Breast epithelium (tissue), 4 donors: Measurements from ENCODE around the gene ZNF518A. TPM values are rescaled to one million over a fixed set of nuclear protein-coding genes. Genes with fewer than 3 reads are reported as not detected.

ENCODE experiments used
- DNase-seq, 2 donors: peaks; one replicate each; pipeline ENCODE4 v3.0.0-alpha.2; 2019; ENCODE audit warnings: low spot score in 2 of 2
- H3K27ac ChIP-seq, 2 donors: fragments of 200-600 bp; sonication (generic) in 1 of 2; one replicate each; pipeline ENCODE4 v1.5.1; 2016 to 2019; ENCODE audit warnings: mild to moderate bottlenecking in 1 of 2
- H3K27me3 ChIP-seq, 2 donors: fragments of 200-600 bp; sonication (generic) in 1 of 2; one replicate each; pipeline versions ENCODE4 v1.5.1 to v1.6.0; 2017 to 2019; ENCODE audit warnings: control low read depth in 1 of 2, mild to moderate bottlenecking in 1 of 2
- H3K36me3 ChIP-seq: fragments of 200-600 bp; one replicate; pipeline ENCODE4 v1.5.1; 2019
- H3K4me1 ChIP-seq, 2 donors: fragments of 200-600 bp; sonication (generic); one replicate each; pipeline ENCODE4 v1.5.1; 2016 to 2019; ENCODE audit warnings: control low read depth in 1 of 2
- H3K4me3 ChIP-seq, 3 donors: fragments of 200-600 bp; sonication (generic); 1 replicate in 2 of 3; 2 replicates in 1 of 3; pipeline ENCODE4 v1.5.1; 2016 to 2019; ENCODE audit warnings: mild to moderate bottlenecking in 3 of 3, moderate library complexity in 2 of 3
- H3K9me3 ChIP-seq, 2 donors: fragments of 200-600 bp; sonication (generic) in 1 of 2; one replicate each; pipeline ENCODE4 v1.5.1; 2016 to 2019; ENCODE audit warnings: control low read depth in 1 of 2
- POLR2A ChIP-seq: fragments of 450-650 bp; IDR thresholded peaks from one replicate; pipeline ENCODE4 v1.6.1; 2016; ENCODE audit warnings: antibody characterized with exemption, mild to moderate bottlenecking, moderate library complexity
- POLR2AphosphoS5 ChIP-seq, 3 donors: sonication (generic); formaldehyde crosslinking; IDR thresholded peaks; one replicate each; pipeline ENCODE4 v1.6.1; 2017; ENCODE audit warnings: antibody characterized with exemption in 3 of 3
- intact Hi-C: fragments of 100-400 bp; cut with DNase I; formaldehyde crosslinking; loops from one replicate; pipeline ENCODE4 v1.15.1; 2023; ENCODE audit warnings: low total_unique reads
- total RNA-seq, 3 donors: library from RNA; depleted of rRNA; stranded (reverse); fragments of >200 nt; gene quantifications; one replicate each; pipeline ENCODE4 v1.1.0, GENCODE V29; 2016
- TF ChIP-seq, protein P1 (sequence below), 3 donors: fragments of 450-650 bp; IDR thresholded peaks; one replicate each; pipeline ENCODE4 v1.5.1; 2016 to 2017; ENCODE audit warnings: antibody characterized with exemption in 3 of 3, mild to moderate bottlenecking in 3 of 3, moderate library complexity in 3 of 3

ZNF518A gene
- total RNA-seq, 3 donors from 2014 or later = 18.1 to 33.7 (median 22.9) TPM

DNA sequence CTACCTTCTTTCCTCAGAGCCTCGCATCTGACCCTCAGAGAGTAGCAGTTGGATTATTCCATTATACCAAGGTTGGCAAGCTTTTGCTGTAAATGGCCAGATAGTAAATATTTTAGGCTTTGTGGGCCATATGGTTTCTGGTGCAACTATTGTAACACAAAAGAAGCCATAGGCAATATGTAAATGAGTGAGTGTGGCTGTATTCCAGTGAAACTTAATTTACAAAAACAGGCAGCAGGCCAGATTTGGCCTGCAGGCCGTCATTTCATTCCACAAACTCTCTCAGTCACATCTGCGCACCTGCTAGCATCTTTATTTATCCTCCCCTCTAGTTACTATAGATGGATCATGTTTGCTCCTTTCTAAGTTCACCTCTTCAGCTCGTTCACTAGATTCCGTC lies 6.7 kb downstream of the ZNF518A start:
- intact Hi-C loops = no loop called here

DNA sequence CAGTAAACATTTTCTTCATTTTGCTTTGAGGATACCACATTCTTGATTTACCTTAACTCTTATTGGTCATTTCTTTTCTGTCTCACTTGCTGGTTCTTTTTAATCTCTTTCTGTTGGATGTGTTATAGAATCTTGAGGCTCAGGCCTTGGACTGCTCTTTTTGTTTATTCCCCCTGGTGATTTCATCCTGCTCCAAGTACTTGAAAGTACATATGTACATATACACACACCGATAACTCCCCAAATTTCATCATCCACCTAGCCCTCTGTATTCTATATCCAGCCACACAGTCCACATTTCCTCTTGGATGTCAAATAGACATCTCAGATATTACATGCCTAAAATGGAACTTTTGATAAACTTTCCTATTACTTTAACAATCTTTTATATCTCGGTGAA lies 7.5 kb downstream of the ZNF518A start:
- no peak for DNase-seq
- Histone ChIP-seq H3K4me3 (no peak overlapping the region), H3K9me3 (no peaks in the 10 kb centered on the region), H3K4me1 (no peaks in the 10 kb centered on the region), H3K36me3 (peaks cover 11% of the 10 kb centered on the region), H3K27me3 (no peaks in the 10 kb centered on the region), H3K27ac (no peak overlapping the region)
- intact Hi-C loops = no loop called here
- TF ChIP-seq, protein P1, sequence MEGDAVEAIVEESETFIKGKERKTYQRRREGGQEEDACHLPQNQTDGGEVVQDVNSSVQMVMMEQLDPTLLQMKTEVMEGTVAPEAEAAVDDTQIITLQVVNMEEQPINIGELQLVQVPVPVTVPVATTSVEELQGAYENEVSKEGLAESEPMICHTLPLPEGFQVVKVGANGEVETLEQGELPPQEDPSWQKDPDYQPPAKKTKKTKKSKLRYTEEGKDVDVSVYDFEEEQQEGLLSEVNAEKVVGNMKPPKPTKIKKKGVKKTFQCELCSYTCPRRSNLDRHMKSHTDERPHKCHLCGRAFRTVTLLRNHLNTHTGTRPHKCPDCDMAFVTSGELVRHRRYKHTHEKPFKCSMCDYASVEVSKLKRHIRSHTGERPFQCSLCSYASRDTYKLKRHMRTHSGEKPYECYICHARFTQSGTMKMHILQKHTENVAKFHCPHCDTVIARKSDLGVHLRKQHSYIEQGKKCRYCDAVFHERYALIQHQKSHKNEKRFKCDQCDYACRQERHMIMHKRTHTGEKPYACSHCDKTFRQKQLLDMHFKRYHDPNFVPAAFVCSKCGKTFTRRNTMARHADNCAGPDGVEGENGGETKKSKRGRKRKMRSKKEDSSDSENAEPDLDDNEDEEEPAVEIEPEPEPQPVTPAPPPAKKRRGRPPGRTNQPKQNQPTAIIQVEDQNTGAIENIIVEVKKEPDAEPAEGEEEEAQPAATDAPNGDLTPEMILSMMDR (IDR thresholded peaks at IDR 0.05) = no peak
- TF ChIP-seq POLR2A = no peak
- TF ChIP-seq POLR2AphosphoS5 (IDR thresholded peaks at IDR 0.05) = no peak

More for the DNA sequence above, 6.7 kb downstream of the ZNF518A start:
- Histone ChIP-seq H3K27ac (no peak overlapping the region), H3K4me1 (peaks cover 0 to 1% of the 10 kb centered on the region in 2 donors), H3K36me3 (peaks cover 11% of the 10 kb centered on the region), H3K27me3 (no peaks in the 10 kb centered on the region), H3K4me3 (no peak overlapping the region), H3K9me3 (no peaks in the 10 kb centered on the region)
- no peak for DNase-seq
- TF ChIP-seq, protein P1 (IDR thresholded peaks at IDR 0.05) = no peak
- TF ChIP-seq POLR2A (no peak), POLR2AphosphoS5 (IDR thresholded peaks at IDR 0.05) (no peak)

DNA sequence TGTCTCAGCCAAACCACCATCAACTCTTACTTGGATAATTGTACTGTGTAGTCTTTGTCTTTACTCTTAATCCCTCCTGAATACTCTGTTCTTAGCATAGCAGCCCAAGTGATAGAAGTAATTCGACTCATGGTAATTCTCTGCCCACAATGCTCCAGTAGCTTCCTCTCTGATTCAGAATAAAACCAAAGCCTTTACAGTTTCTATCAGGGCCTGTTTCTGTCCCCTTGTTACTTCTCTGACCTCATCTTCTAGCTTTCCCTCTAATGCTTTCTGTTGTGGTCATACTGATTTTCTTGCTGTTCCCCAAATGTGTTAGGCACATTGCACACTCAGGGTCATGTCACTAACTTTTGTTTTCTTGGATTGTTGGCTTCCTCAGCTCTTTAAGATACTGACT lies 8.0 kb downstream of the ZNF518A start:
- Histone ChIP-seq H3K4me3 (no peak overlapping the region), H3K9me3 (no peaks in the 10 kb centered on the region), H3K27ac (no peak overlapping the region), H3K36me3 (peaks cover 7% of the 10 kb centered on the region), H3K27me3 (no peaks in the 10 kb centered on the region), H3K4me1 (no peaks in the 10 kb centered on the region)
- intact Hi-C loops = no loop called here
- DNase-seq = no peak
- TF ChIP-seq, protein P1 (IDR thresholded peaks at IDR 0.05) = no peak
- TF ChIP-seq POLR2A = no peak
- no peak for TF ChIP-seq POLR2AphosphoS5 (IDR thresholded peaks at IDR 0.05)

DNA sequence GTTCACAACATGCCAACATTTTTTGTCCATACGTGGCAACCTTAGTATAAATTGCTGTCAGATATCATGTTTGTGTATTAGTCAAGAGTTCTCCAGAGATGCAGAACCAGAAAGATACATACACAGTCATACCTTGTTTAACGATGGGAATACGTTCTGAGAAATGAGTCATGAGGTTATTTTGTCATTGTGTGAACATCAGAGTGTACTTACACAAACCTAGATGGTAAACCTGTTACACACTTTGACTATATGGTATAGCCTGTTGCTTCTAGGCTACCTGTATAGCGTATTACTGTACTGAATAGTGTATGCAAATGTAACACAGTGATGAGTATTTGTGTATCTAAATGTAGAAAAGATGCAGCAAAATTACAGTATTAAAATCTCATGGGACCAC lies 22.3 kb downstream of the ZNF518A start:
- intact Hi-C loops = no loop called here
- no peak overlapping the region for H3K4me3 ChIP-seq
- no peaks in the 10 kb centered on the region for H3K9me3 ChIP-seq
- H3K36me3 ChIP-seq = peaks cover 16% of the 10 kb centered on the region
- H3K27me3 ChIP-seq = no peaks in the 10 kb centered on the region
- no peak overlapping the region for H3K27ac ChIP-seq
- DNase-seq = no peak
- TF ChIP-seq POLR2AphosphoS5 (IDR thresholded peaks at IDR 0.05) (no peak), POLR2A (no peak)
- TF ChIP-seq, protein P1 (IDR thresholded peaks at IDR 0.05) = no peak
- no peaks in the 10 kb centered on the region for H3K4me1 ChIP-seq

DNA sequence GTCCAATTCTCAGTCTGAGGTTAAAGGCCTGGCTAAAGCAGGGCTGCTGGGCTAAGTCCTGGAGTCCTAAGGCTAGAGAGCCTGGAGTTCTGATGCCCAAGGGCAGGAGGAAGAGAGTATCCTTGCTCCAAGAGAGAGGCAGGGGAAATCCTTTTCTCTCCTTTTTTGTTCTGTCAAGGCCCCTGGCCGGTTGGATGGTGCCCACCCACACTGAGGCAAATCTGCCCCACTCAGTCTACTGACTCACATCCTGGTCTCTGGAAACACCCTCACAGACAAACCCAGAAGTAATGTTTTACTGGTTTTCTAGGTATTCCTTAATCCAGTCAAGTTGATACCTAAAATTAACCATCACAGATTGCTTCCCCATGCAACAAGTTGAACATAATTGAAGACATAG lies 23.0 kb downstream of the ZNF518A start:
- H3K27me3 ChIP-seq = no peaks in the 10 kb centered on the region
- no peak overlapping the region for H3K27ac ChIP-seq
- intact Hi-C loops = no loop called here
- H3K36me3 ChIP-seq = peaks cover 18% of the 10 kb centered on the region
- no peaks in the 10 kb centered on the region for H3K9me3 ChIP-seq
- TF ChIP-seq POLR2A (no peak), POLR2AphosphoS5 (IDR thresholded peaks at IDR 0.05) (no peak)
- TF ChIP-seq, protein P1 (IDR thresholded peaks at IDR 0.05) = no peak
- no peak for DNase-seq
- no peak overlapping the region for H3K4me3 ChIP-seq
- no peaks in the 10 kb centered on the region for H3K4me1 ChIP-seq
